NCI-H69 (cell line): ENCODE data around the gene CCDC186.

ENCODE experiments used
- DNase-seq: peaks from one replicate; lab custom pipeline; 2025; lab: John Stamatoyannopoulos, UW

The CCDC186 gene

DNA sequence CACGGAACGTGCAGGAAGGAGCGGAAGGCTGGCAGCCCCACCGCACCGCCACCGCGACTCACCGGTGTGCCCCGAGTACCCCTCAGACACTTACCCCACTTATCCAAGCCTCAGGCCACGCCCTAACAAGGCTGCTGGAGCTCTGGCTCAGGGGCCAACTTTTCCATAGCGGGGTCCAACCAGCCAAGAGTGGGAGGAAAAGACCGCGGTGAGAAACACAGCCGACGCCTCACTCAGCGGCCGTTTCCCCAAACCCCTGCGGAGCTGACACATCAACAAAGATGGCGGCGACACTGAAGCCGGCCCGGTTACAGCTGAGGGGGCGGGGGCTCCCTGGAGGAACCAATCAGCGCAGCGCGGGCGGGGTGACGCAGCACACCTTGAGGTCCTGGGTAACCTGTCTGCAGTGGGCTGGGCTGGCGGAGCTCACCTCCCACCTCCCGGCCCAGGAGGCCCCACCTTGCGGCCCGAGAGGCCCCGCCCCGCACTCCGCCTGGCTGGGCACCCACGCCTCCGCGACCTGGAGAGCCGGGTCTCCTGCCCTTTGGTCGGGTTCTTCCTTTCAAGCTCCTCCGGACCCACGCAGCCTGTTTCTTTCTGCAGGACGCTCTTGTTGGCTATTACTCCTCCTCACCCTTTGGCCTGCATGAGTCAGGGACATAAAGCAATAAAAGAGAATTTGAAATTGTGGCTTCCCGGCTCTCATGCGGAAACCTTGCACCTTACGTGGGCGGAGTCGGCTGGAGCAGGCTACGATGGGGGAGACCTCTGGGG, at the start of gene CCDC186:
TSS of gene CCDC186 (minus strand) at position 283 of the 774 bp plus-strand sequence. CDS start 10,935 bp downstream, outside the sequence.
- peak; percentile 96 for DNase-seq

- no peak for DNase-seq
Observed at GRCh38 chr10:114223066-114223465, 49.1 kb upstream of the CCDC186 start.

- DNase-seq, result no peak
Observed at GRCh38 chr10:114221235-114221634, 47.2 kb upstream of the CCDC186 start.

GRCh38 chr10:114220281-114220680, 46.3 kb upstream of the CCDC186 start:
- DNase-seq, result no peak

DNA sequence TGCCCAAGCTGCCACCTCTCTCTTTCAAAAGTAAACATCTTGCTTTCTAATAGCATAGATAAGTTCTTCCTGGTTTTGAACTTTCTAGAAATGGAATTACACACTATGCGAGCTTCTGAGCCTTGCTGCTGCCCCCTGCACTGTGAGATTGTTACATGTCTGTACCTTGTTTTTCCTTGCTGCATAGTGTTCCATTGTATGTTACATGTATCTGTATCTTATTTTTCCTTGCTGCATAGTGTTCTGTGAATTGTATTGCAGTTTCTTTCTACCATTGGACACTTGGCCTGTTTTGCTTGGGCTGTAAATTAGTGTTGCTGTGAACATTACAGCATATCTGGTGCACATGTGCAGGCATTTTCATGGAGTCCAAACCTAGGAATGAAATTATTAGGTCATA, 41.0 kb upstream of the CCDC186 start:
- no peak for DNase-seq

DNA sequence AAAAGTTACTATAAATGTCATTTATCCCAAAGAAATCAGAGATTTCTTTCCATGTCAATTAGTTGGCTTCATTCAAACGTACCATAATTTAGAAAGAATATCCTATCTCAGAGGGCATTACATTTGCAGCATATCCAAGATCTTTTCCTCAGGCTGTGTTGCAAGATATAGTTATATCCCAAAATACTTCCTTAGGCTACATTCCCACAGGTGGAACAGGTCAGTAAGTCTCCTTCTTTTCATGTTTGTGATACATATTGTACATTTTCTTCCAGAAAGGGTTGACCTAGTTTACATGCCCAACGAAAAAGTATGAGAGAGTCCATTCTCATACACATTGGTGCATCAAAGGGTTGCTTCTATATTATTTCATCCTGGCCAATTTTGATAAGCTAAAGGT, 38.1 kb upstream of the CCDC186 start:
- DNase-seq, result no peak

DNA sequence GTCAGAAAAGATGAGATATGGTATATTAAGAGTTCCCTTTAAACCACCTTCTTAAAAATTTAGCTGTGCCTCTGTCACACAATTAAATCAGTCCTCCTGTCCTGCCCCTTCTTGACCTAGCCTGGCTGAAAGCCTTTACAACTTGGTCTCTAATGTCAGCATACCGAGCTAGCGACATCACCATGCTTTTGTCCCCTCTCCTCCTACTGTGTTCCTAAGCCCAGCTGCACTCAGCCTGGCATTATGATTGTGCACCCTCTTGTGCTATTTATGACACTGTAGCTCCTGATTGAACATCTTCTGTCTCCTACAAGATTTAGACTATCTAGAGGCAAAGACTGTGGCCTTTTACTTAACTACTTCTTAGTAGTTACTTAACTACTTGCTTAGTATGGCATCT, 34.3 kb upstream of the CCDC186 start:
- DNase-seq, result peak; percentile 27

DNA sequence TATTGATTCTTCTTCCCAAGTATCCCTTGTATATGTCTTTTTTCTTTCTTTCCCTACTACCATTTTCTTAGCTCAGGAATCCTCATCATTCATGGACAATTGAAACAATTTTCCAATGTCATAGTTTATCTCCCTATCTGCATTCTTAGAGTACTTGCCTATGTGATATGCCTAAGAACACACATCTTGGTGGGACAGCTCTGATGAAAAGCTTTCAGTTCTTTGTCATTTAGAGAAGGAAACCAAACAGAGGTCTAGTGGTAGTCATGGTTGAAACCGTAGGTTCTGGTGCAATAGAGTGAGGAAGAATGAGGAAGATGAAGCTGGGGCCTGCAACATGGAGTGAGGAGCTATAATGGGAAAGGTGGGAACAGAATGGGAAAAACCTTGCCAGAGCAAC, 33.3 kb upstream of the CCDC186 start:
- no peak for DNase-seq

- DNase-seq, result no peak
Observed at GRCh38 chr10:114206902-114207301, 32.9 kb upstream of the CCDC186 start.

DNA sequence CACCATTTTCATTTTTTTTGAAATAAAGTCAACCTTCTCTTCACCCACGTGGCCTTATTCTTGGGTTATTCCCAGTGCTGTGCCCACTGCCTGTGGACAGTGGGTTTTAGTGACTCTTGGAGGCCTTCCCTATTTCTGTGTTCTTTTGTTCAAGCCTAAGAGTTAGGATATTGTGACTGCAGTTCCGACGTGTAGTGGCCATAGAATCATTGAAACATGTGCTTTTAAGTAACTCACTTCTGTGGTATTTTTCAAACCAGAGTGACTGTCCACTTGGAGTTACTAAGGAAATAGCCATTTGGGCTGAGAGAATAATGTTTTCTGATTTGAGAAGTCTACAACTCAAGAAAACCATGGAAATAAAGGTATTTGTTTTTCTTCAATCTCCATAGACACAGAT, 28.8 kb upstream of the CCDC186 start:
- no peak for DNase-seq

- peak; percentile 1 for DNase-seq
Observed at GRCh38 chr10:114199239-114199638, 25.2 kb upstream of the CCDC186 start.

GRCh38 chr10:114195079-114195478, 21.1 kb upstream of the CCDC186 start:
- DNase-seq, result no peak

GRCh38 chr10:114189700-114190099, 15.7 kb upstream of the CCDC186 start:
- no peak for DNase-seq

GRCh38 chr10:114188900-114189299, 14.9 kb upstream of the CCDC186 start:
- DNase-seq, result no peak

- DNase-seq, result no peak
Observed at GRCh38 chr10:114188001-114188400, 14.0 kb upstream of the CCDC186 start.

- DNase-seq, result no peak
Observed at GRCh38 chr10:114184276-114184675, 10.3 kb upstream of the CCDC186 start.

- DNase-seq, result no peak
Observed at GRCh38 chr10:114183563-114183962, 9.6 kb upstream of the CCDC186 start.

GRCh38 chr10:114181971-114182370, 8.0 kb upstream of the CCDC186 start:
- no peak for DNase-seq

DNA sequence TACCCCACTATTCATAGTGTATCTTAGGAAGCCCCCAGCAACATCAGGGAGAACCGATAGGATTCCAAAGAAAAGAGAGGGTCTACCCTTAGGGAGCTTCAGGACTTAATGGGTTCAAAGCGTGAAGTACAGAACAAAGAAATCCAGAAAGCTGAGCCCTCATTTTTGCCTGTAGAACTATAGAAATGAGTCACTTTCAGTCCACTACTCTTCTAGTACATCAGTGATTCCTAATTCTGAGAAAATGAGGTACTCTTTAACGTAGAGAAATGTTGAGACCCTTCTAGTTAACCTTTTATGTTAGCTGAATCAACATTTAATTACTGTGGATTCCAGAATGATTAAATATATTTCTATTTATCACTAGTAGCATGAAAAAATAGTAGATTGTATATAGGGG, 6.9 kb upstream of the CCDC186 start:
- DNase-seq, result no peak

GRCh38 chr10:114179747-114180146, 5.7 kb upstream of the CCDC186 start:
- peak; percentile 65 for DNase-seq

GRCh38 chr10:114179148-114179547, 5.1 kb upstream of the CCDC186 start, which contains the start of gene TDRD1:
TSS of gene TDRD1 (plus strand) at chr10:114179353. CDS start at chr10:114187832, 8,479 bp downstream.
- no peak for DNase-seq

GRCh38 chr10:114176511-114176910, 2.5 kb upstream of the CCDC186 start:
- no peak for DNase-seq

DNA sequence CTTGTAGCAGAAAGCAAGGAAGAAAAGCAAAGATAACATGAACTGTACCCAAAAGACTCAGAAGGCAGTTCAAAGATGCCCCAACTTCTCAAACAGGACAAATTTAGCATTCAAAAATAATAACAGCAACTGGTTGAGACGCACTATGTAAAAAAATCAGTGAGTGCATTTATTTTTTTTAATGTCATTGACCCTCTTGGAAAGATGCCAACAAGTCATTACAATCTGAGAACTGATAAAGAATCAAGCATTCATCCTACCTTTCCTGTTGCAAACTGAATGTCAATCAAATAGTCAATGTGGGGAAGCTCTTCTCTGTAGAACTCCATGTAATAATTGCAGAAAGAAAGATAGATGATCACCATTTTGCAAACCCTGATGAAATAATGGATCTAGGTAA, 1.7 kb upstream of the CCDC186 start:
- DNase-seq, result no peak

DNA sequence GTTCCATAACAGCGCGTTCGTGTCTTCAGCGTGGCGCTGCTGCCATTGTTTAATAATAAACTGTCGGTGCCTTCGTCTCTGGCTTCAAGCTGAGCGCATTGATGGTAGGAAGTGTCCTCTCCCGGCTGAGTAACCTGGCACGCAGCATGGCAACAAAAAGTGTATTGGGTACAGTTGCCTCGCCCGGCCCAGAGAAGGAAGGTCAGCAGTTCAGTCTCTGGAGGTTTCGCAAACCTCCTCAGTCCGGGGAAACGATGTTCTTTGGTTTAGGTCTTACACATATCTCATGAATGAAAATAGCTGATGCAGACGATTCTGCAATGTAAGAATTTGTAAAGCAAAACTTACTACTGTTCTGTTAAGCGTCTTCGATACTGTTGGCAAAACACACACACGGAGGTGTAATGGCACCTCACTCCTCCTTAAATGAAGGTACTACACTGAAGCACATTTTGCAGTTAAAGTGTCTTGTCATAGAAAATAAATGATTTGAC, 739 bp upstream of the CCDC186 start:
- peak; percentile 73 for DNase-seq
